Thyroid gland (tissue), 4 donors: Measurements from ENCODE around the gene KCNB1.

ENCODE experiments used
- CTCF ChIP-seq, 6 experiments: fragments of 200-600 bp in 3 of 6; fragments of 450-650 bp in 3 of 6; sonication (generic) in 3 of 6; IDR thresholded peaks; one replicate each; pipeline ENCODE4 v1.5.1; 2016 to 2019; ENCODE audit warnings: antibody characterized with exemption in 6 of 6, mild to moderate bottlenecking in 2 of 6, inconsistent platforms in 1 of 6, moderate library complexity in 1 of 6
- POLR2A ChIP-seq, 2 donors: fragments of 450-650 bp; IDR thresholded peaks; one replicate each; pipeline ENCODE4 v1.6.1; 2017; ENCODE audit warnings: antibody characterized with exemption in 2 of 2, mild to moderate bottlenecking in 2 of 2, moderate library complexity in 1 of 2

GRCh38 chr20:49380337-49380780 lies 102.1 kb downstream of the KCNB1 start:
- no peak for TF ChIP-seq CTCF (IDR thresholded peaks at IDR 0.05)
- no peak for TF ChIP-seq POLR2A (IDR thresholded peaks at IDR 0.05)
